GM06990 (cell line): ENCODE data around the gene APPL2.

Source experiments
- DNase-seq: peaks from one replicate; pipeline ENCODE4 v3.0.0-alpha.2; 2011; ENCODE audit not compliant: insufficient read length; ENCODE audit errors: extremely low read depth
- H3K27me3 ChIP-seq: replicated peaks from 2 replicates; pipeline ENCODE4 v1.6.0; 2011; ENCODE audit warnings: low read length; ENCODE audit not compliant: control insufficient read depth, insufficient read depth
- H3K36me3 ChIP-seq: 2 replicates; pipeline ENCODE4 v1.5.1; 2011; ENCODE audit warnings: low read length; ENCODE audit not compliant: control insufficient read depth, insufficient read depth
- H3K4me3 ChIP-seq: replicated peaks from 2 replicates; pipeline ENCODE4 v1.5.1; 2011; ENCODE audit warnings: low read depth, mild to moderate bottlenecking, control low read depth, low read length
- CTCF ChIP-seq: IDR thresholded peaks from 2 replicates; pipeline ENCODE4 v1.5.1; 2011; ENCODE audit warnings: low read length, control low read depth, mild to moderate bottlenecking, inconsistent platforms; ENCODE audit not compliant: insufficient read depth, poor library complexity, severe bottlenecking

APPL2 gene

GRCh38 chr12:105278043-105278697 lies 42.2 kb upstream of the APPL2 start:
- no peak overlapping the region for H3K4me3 ChIP-seq
- H3K27me3 ChIP-seq: no peaks in the 10 kb centered on the region
- DNase-seq: no peak

GRCh38 chr12:105275997-105276733 lies 40.2 kb upstream of the APPL2 start:
- Histone ChIP-seq H3K27me3 (no peaks in the 10 kb centered on the region), H3K4me3 (no peak overlapping the region), H3K36me3 (no peaks in the 10 kb centered on the region)
- DNase-seq: no peak
- TF ChIP-seq CTCF: no peak

More at GRCh38 chr12:105278043-105278697, 42.2 kb upstream of the APPL2 start:
- TF ChIP-seq CTCF: no peak
- H3K36me3 ChIP-seq: no peaks in the 10 kb centered on the region

- Histone ChIP-seq H3K4me3 (no peak overlapping the region), H3K36me3 (no peaks in the 10 kb centered on the region), H3K27me3 (no peaks in the 10 kb centered on the region)
- DNase-seq: no peak
- TF ChIP-seq CTCF: no peak
Measured at GRCh38 chr12:105274571-105274970, 38.6 kb upstream of the APPL2 start.

- Histone ChIP-seq H3K27me3 (no peaks in the 10 kb centered on the region), H3K4me3 (no peak overlapping the region), H3K36me3 (no peaks in the 10 kb centered on the region)
- DNase-seq: no peak
- no peak for TF ChIP-seq CTCF
Measured at GRCh38 chr12:105273601-105274000, 37.6 kb upstream of the APPL2 start.

GRCh38 chr12:105272814-105273416 lies 36.9 kb upstream of the APPL2 start:
- DNase-seq: no peak
- no peak for TF ChIP-seq CTCF
- no peaks in the 10 kb centered on the region for H3K36me3 ChIP-seq
- no peaks in the 10 kb centered on the region for H3K27me3 ChIP-seq
- no peak overlapping the region for H3K4me3 ChIP-seq
